Motor neuron (in vitro differentiated cells): ENCODE measurements around the gene SLC7A6. TPM values are rescaled to one million over a fixed set of nuclear protein-coding genes. Genes with fewer than 3 reads are reported as not detected.
A peak's percentile ranks its signal among the peaks of the same experiment; 100 is the strongest.

Experiments used
- ATAC-seq, 8 experiments: fragments of 200-7000 bp; cut with Tn5 transposase; replicated peaks in 6 of 8; 2 replicates each; pipeline ENCODE4 v1.8.0; 2021; ENCODE audit warnings: mild to moderate bottlenecking in 8 of 8, moderate library complexity in 8 of 8
- H3K27ac ChIP-seq, 2 donors: fragments of 250-450 bp; sonication (Bioruptor Pico); 2 replicates each; pipeline ENCODE4 v1.9.0; 2021; ENCODE audit warnings: antibody characterized with exemption in 2 of 2, mild to moderate bottlenecking in 2 of 2, moderate library complexity in 1 of 2
- H3K4me1 ChIP-seq, 2 donors: fragments of 250-450 bp; sonication (Bioruptor Pico); replicated peaks in 1 of 2; 2 replicates each; pipeline ENCODE4 v1.6.1; 2021; ENCODE audit warnings: antibody characterized with exemption in 2 of 2, mild to moderate bottlenecking in 2 of 2, moderate library complexity in 1 of 2
- H3K4me3 ChIP-seq, 5 donors: fragments of 250-450 bp; sonication (Bioruptor Pico); 2 replicates each; pipeline ENCODE4 v1.9.0; 2021; ENCODE audit warnings: antibody characterized with exemption in 5 of 5, mild to moderate bottlenecking in 5 of 5, moderate library complexity in 4 of 5
- WGBS, 10 experiments: fragments of 450-650 bp; shearing (Covaris generic); methylation state at CpG; one replicate each; pipeline ENCODE4 v1.0.0; 2022; 5-methylcytosine and 5-hydroxymethylcytosine counted together
- in situ Hi-C, 9 experiments: fragments of 400-800 bp; cut with MboI; loops; one replicate each; pipeline ENCODE4 v1.15.0; 2021; ENCODE audit warnings: low sequenced_read_pairs in 9 of 9, low pct_unique_long_range_greater_than_20kb in 2 of 9; ENCODE audit not compliant: unreplicated experiment in 9 of 9
- total RNA-seq, 8 experiments: library from RNA; unstranded; fragments of 300-600 nt; gene quantifications; 2 replicates each; pipeline versions ENCODE4 v1.2.3 to v1.2.4, GENCODE V29; 2022

SLC7A6 gene
- total RNA-seq, 8 experiments from 2014 or later = 7.5 to 36.4 (median 13.5) TPM

DNA sequence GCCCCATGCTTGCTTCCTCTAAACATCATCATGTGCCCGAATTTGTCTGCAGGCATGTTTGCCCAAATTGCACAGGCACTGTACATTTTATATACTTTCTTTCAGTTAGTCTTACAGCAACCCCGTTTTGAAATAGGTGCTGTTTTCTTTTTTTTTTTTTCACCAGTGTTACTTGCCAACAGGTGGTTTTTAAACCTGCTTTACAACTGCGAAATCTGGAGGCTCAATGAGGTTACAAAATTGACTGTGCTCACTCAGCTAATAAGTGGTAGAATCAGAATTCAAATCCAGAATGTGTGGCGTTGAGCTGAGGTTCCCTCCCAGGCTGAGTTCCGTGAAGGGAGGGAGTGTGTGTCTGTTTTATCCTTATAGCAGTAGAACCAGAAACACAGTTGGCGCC lies 13.4 kb upstream of the SLC7A6 start:
- peaks cover 3% of the 10 kb centered on the region in 2 donors for H3K4me1 ChIP-seq
- no peak overlapping the region for H3K27ac ChIP-seq
- H3K4me3 ChIP-seq = no peak overlapping the region
- ATAC-seq = no peak
- 76 to 96% (median 89%) methylated on average over 1 to 6 of the region's 6 CpGs; no CpG with 5 or more reads in 2 of the 10 experiments for WGBS, 10 experiments
- in situ Hi-C loops = no loop called here

DNA sequence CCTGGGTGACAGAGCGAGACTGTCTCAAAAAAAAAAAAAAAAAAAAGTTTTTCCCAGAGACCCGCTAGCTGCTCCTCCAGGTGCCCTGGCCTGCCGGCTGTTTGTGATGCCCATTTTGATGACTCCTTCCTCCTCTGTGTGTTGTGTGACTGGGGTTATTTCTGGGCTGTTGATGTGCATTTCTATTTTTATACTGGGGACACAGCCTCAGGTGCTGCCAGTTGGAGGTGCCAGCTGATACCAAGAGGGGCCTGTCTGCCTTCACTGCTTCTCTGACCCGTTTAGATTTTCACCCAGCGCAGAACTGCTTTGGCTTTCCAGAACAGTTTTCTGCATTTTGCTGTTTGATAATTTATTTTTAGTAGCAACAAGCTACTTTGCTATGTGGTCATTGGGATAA lies 12.5 kb upstream of the SLC7A6 start:
- Histone ChIP-seq H3K4me1 (no peaks in the 10 kb centered on the region), H3K4me3 (no peak overlapping the region), H3K27ac (no peak overlapping the region)
- in situ Hi-C loops = no loop called here
- no peak for ATAC-seq
- 29 to 100% (median 88%) methylated on average over 1 to 5 of the region's 5 CpGs; no CpG with 5 or more reads in 3 of the 10 experiments for WGBS, 10 experiments

DNA sequence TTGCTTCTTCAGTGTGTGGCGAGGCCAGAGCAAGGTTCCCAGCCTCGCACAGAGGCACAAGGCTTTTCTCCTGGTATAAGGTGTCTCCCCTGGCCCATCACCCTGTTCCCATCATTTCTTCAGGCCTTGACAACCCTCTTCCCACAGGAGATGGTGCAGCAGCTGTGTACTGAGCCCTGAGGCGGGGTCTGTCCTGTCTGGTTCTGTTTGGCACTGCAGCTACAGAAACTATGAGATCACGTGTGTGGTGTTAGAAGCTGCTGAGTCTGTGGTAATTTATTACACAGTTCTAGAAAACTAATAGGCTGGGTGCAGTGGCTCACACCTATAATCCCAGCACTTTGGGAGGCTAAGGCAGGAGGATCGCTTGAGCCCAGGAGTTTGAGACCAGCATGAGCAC lies 11.9 kb upstream of the SLC7A6 start:
- H3K4me1 ChIP-seq = peaks cover 0 to under 1% of the 10 kb centered on the region in 2 donors
- in situ Hi-C loops = no loop called here
- ATAC-seq = peak in 5 of 8 experiments; percentile 15 to 57 (median 29)
- WGBS, 10 experiments = 85 to 100% (median 89%) methylated on average over 1 to 4 of the region's 5 CpGs; no CpG with 5 or more reads in 2 of the 10 experiments
- H3K4me3 ChIP-seq = no peak overlapping the region
- H3K27ac ChIP-seq = no peak overlapping the region

DNA sequence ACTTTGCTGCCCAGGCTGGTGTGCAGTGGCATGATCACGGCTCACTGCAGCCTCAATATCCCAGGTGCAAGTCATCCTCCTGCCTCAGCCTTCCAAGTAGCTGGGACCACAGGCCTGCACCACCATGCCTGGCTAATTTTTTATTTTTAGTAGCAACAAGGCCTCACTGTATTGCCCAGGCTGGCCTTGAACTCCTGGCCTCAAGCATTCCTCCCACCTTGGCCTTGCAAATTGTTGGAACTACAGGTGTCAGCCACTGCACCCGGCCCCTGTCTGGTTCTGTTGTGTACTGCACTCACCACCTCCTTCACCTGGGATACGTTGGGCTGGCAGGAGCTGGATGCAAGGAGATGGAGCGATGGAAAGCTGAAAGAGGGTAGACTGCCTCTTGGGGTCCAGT lies 10.6 kb upstream of the SLC7A6 start:
- Histone ChIP-seq H3K4me3 (no peak overlapping the region), H3K4me1 (peaks cover 0 to 4% of the 10 kb centered on the region in 2 donors), H3K27ac (no peak overlapping the region)
- in situ Hi-C loops = no loop called here
- ATAC-seq = no peak
- 82 to 100% (median 100%) methylated on average over 1 to 2 of the region's 4 CpGs; no CpG with 5 or more reads in 5 of the 10 experiments for WGBS, 10 experiments

DNA sequence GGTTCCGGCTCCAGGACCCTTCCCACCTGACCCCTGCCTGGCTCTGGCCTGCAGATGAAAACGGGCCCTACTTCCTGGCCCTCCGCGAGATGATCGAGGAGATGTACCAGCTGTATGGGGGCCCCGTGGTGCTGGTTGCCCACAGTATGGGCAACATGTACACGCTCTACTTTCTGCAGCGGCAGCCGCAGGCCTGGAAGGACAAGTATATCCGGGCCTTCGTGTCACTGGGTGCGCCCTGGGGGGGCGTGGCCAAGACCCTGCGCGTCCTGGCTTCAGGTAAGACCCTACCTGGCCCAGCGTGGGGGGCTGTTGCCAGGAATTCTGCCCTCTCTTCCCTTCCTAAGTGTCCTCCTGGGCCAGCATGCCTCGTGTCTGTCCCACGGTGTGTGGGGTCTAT lies 8.6 kb upstream of the SLC7A6 start:
- ATAC-seq = no peak
- 92 to 100% (median 98%) methylated on average over 2 to 7 of the region's 18 CpGs; no CpG with 5 or more reads in 6 of the 10 experiments for WGBS, 10 experiments
- Histone ChIP-seq H3K27ac (no peak overlapping the region), H3K4me3 (no peak overlapping the region), H3K4me1 (peaks cover 0 to 4% of the 10 kb centered on the region in 2 donors)
- in situ Hi-C loops = no loop called here

DNA sequence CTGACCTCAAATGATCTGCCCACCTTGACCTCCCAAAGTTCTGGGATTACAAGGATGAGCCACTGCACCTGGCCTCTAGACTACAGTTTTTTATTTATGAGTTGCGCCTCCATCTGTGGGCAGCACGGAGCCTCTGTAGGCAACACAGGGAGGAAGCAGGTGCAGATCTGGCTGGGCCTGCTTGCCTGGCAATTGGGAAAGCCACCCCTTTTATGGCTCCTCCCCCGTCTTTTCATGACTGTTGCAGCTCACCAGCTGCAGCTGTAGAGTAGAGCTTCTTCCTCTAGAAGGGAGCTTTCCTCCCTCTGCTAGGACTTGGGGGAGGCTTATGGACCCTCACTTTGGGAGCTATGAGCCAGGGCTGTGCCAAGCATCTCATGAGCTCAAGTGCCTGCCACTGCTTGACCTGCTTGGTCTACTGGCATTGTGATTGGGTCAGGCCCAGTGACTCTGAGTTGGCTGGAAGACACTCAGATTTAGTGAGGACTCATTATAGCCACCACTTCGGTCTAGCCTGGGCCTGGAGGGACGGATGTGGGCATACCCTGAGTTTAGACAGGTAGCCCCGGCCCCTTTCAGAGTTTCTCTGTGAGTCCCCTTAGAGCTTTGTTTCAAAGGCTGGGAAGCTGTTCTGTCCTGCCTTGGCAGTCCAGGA lies 6.9 kb upstream of the SLC7A6 start:
- Histone ChIP-seq H3K4me1 (peaks cover 0 to 4% of the 10 kb centered on the region in 2 donors), H3K4me3 (no peak overlapping the region), H3K27ac (no peak overlapping the region)
- 68 to 100% (median 93%) methylated on average over 1 to 6 of the region's 6 CpGs; no CpG with 5 or more reads in 4 of the 10 experiments for WGBS, 10 experiments
- peak in 6 of 8 experiments; percentile 2 to 41 (median 7) for ATAC-seq
- in situ Hi-C loops = no loop called here

DNA sequence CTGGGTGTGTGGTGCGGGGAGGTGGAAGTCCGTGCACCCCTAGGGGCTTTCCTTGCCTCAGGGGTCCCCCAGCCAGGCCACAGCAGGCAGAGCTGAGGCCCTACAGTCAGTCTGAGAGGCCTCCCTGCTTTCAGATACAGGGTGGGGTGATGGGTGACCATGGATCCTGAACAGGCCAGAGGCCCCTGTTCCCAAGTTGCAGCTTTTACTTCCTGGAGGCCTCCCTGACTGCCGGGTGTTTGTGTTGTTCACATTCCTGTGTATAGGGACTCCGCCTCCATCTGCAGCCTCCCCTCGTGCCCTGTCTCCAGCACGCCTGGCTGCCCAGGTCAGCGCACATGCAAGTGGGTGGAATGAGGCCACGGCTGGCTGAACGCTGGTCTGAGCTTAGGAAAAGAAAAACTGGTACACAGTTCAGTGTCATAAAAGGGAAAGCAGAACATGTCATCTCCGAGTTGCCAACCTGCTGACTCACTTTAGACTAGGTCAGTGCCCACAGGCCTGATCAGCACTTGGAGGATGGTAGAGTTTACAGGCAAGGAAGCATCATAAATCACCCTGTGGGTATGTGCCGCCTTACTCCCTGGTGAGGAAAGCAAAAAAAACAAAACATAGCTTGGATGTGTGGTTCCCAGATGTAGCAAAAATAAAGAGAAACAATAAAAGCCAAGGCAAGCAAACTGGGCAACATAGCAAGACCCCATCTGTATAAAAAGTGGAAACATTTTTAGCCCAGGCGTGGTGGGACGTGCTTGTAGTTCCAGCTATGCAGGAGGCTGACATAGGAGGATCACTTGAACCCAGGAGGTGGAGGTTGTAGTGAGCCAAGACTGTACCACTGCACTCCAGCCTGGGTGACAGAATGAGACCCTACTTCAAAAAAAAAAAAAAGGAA lies 6.2 kb upstream of the SLC7A6 start:
- Histone ChIP-seq H3K4me1 (peaks cover 0 to 4% of the 10 kb centered on the region in 2 donors), H3K27ac (no peak overlapping the region), H3K4me3 (no peak overlapping the region)
- 20 to 74% (median 55%) methylated on average over 2 to 7 of the region's 13 CpGs; no CpG with 5 or more reads in 2 of the 10 experiments for WGBS, 10 experiments
- ATAC-seq = peak; percentile 55 to 89 (median 82)
- in situ Hi-C loops = no loop called here

DNA sequence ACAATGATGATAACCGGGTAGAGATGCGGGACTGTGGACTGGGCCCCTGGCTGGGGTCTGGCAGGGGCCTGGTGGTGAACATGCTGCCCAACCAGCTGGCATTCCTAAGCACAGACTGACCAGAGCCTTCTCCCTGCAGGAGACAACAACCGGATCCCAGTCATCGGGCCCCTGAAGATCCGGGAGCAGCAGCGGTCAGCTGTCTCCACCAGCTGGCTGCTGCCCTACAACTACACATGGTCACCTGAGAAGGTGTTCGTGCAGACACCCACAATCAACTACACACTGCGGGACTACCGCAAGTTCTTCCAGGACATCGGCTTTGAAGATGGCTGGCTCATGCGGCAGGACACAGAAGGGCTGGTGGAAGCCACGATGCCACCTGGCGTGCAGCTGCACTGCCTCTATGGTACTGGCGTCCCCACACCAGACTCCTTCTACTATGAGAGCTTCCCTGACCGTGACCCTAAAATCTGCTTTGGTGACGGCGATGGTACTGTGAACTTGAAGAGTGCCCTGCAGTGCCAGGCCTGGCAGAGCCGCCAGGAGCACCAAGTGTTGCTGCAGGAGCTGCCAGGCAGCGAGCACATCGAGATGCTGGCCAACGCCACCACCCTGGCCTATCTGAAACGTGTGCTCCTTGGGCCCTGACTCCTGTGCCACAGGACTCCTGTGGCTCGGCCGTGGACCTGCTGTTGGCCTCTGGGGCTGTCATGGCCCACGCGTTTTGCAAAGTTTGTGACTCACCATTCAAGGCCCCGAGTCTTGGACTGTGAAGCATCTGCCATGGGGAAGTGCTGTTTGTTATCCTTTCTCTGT lies 5.1 kb upstream of the SLC7A6 start:
- no peak for ATAC-seq
- Histone ChIP-seq H3K4me3 (no peak overlapping the region), H3K27ac (no peak overlapping the region), H3K4me1 (peaks cover 0 to 4% of the 10 kb centered on the region in 2 donors)
- WGBS, 10 experiments = 70 to 100% (median 91%) methylated on average over 1 to 12 of the region's 27 CpGs; no CpG with 5 or more reads in 5 of the 10 experiments
- in situ Hi-C loops = no loop called here

DNA sequence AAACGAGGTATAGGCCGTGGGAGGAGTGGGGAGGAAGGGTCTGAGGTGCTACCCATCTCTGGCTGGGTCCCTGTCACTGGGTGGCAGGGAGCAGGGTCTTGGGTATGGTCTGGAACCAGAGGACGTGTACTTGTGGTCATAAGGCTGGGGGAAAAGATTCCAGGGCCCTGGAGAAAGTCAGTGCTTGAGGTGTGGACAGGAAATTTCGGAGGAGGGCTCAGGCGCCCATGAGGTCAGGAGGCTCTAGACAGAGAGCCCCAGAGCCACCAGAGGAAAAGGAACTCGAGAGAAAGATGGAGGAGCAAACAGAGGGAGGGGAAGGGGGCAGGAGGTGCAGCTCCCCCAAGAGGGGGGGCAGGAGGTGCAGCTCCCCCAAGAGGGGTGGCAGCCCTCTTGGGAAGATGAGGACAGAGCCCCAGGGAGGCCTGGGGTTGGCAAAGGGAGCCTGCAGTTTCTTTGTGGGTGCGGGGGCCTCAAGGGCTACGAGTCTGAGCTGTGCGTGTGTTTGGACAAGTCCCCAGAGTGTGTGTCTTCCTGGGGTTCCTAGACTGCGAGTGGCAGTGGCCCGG lies 683 bp upstream of the SLC7A6 start:
- Histone ChIP-seq H3K27ac (peak overlapping the region; percentile 87), H3K4me3 (peak overlapping the region; percentile 68 to 95 (median 85)), H3K4me1 (peaks cover 5 to 11% of the 10 kb centered on the region in 2 donors)
- in situ Hi-C loops = no loop called here
- WGBS, 10 experiments = 88% methylated on average over 3 of the region's 11 CpGs; no CpG with 5 or more reads in 9 of the 10 experiments
- ATAC-seq = no peak

DNA sequence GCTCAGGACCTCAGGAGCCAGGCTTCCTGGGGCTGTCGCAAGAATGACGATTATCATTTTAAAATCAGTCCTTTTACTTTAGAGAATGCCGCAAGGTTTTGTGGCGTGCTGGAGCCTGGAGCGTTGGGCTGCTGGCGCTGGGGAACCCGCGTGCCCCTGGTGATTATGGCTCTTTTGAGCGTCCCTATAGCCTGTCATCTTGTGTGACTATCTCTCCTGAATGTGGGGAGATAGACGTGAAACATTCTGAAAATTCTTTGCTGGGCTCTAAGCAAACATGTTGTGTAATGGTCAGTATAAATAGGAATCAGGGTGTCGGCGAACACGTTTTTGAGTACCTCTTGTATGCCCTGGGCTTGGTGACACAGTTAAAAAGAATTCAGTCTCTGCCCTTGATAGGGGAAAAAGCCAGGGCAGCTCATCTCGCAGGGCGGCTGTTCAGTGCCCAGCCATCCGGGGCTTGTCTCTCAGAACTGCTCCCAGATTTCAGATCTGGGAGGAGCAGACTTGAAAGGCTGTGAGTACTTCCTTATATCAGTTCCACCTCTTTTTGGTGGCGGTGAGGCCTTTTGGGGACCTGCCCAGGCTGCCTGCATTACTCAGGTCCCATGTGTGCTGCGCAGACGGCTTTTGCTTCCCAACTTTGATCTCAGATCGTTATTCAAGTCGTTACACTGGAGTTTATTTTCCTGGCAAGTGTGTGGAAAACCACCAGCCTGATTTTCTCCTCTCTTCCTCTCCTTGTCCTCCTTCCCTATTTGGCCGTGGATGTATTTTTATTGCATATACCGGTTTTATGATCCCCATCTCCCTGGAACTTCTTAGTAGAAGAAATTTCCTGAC lies 973 bp downstream of the SLC7A6 start:
- H3K27ac ChIP-seq = peak overlapping the region; percentile 87
- in situ Hi-C loops = no loop called here
- H3K4me3 ChIP-seq = peak overlapping the region; percentile 68 to 95 (median 85)

DNA sequence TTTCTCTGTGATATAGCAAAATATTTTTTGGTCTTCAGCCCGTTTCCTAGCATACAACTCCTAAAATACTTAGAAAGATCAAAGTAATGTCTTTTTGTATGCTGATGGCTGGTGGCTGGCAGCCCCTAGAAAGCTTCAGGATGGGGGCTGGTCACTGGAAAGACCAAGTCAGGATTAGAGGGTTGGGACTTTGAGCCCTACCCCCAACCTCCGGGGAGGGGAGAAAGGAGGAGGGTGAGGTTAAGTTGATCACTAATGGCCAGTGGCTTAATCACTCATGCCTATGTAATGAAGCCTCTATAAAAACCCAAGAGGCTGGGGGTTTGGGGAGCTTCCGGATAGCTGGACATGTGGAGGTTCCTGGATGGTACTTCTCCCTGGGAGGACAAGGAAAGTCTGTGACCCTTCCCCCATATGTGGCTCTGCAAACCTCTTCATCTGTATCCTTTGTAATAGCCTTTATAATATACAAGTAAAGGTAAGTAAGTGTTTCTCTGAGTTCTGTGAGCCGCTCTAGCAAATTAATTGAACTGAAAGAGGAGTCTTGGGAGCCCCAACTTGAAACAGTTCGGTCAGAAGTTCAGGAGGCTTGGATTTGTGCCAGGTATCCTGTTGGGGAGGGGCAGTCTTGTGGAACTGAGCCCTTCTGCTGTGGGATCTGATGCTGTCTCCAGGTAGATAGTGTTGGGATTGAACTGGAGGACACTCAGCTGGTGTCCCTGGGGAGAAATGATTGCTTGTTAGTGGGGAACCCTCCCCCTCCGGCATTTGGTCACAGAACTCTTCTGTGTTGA lies 3.5 kb downstream of the SLC7A6 start:
- in situ Hi-C loops = no loop called here
- no peak for ATAC-seq
- Histone ChIP-seq H3K4me3 (no peak overlapping the region), H3K4me1 (peaks cover 5 to 11% of the 10 kb centered on the region in 2 donors), H3K27ac (no peak overlapping the region)
- 31 to 100% (median 83%) methylated on average over 1 to 4 of the region's 6 CpGs; no CpG with 5 or more reads in 1 of the 10 experiments for WGBS, 10 experiments

More for the DNA sequence above, 973 bp downstream of the SLC7A6 start:
- peak; percentile 2 to 25 (median 11) for ATAC-seq
- H3K4me1 ChIP-seq = peaks cover 5 to 11% of the 10 kb centered on the region in 2 donors
- WGBS, 10 experiments = 0 to 49% (median 6%) methylated on average over 3 to 12 of the region's 23 CpGs
